NOMO-1 treated with dmso at 0.1 percent for 144 hours (cell line): ENCODE data around the gene TOP3A.

ENCODE experiments used
- DNase-seq: peaks from one replicate; lab custom pipeline; 2025; ENCODE audit not compliant: unreplicated experiment; lab: John Stamatoyannopoulos, UW

Gene TOP3A

DNA sequence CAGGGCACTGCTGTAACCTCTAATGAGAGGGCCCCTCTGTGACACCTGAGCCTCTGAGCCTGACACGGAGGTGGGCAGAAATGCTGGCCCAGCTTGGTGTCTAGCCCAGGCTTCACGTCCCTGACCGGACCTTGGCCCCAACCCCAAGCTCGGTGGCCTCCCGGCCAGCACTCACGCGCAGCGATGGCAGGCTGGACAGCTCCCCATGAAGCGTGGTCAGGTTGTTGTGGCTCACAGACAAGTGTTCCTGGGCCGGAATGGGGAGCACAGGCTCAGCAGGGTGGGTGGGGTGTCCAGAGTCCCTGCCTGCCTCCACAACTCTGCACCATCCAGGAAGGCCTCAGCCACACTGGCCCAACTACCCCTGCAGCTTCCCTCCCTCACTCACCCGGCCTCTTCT is 58.4 kb downstream of the TOP3A start:
- no peak for DNase-seq

DNA sequence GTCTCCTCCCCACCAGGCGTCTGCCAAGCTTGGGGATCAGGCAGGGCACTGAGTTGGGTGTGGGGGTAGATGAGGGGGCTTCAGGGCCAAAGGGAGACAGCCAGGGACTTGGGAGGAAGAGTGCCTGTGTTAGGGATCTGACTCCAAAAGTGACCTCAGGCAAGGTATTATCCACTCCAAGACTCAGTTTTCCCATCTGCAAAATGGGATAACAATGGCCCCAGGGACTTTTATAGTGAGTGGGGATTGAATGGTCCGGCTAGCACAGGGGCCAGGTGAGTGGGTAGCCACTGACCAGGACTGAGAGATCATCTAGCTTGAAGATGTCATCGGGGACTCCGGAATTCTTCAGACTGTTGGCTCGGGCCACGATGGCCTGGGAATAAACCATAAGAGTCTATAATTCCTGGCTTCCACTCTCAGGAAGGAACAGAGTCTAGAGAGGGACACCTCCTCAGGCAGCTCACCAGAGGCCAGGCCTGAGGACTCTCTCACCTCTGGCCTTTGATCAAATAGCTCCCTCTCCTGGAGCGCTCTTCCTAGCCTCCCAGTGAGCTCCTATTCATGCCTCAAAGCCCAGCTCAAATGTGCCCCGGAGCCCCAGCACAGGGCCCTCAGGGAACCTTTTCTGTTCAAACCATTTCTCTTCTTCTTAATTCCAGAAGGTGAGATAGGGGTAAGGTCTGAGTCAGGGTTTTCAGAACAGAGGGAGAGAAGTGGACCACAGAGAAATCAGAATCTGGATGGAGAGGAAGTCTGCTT is 59.7 kb downstream of the TOP3A start:
- no peak for DNase-seq

DNA sequence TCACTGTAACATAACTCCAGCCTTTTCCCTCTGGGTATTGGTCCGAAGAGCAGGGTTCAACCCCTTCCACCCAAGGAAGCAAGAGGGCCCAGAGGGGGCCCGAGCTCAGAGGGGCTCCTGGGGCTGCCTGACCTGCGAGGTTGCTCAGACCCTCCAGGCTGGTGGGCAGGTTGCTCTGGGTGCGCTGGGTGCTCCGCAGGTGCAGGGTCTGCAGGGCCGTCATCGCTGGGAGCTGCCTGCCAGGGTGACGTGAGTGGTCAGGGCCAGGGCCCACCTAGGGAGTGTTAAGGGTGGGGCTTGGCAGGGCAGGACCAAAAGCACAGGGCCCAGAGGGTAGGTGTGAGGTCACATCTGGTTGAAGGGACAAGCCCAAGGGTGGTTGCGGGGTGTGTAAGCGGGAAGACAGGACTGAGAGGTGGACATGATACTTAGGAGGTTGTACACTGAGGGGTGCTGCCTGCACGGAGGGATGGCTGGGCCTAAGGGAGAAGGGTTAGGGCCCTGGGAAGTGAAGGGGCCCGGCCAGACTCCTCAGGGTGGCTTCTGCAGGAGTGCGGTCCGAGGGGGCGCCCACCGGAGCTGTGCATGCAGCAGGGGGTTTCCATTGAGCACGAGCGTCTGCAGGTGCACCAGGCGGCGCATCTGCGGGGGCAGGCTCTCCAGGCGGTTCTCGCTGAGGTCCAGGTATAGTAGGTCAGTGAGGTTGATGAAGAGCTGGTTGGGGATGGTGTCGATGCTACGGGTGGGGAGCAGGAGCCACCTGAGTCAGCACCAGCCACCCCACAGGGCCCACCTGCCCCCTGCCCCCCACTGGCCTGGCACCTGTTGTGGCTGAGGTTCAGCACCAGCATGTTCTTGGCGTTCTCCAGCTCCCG is 60.6 kb downstream of the TOP3A start:
- DNase-seq: no peak

DNA sequence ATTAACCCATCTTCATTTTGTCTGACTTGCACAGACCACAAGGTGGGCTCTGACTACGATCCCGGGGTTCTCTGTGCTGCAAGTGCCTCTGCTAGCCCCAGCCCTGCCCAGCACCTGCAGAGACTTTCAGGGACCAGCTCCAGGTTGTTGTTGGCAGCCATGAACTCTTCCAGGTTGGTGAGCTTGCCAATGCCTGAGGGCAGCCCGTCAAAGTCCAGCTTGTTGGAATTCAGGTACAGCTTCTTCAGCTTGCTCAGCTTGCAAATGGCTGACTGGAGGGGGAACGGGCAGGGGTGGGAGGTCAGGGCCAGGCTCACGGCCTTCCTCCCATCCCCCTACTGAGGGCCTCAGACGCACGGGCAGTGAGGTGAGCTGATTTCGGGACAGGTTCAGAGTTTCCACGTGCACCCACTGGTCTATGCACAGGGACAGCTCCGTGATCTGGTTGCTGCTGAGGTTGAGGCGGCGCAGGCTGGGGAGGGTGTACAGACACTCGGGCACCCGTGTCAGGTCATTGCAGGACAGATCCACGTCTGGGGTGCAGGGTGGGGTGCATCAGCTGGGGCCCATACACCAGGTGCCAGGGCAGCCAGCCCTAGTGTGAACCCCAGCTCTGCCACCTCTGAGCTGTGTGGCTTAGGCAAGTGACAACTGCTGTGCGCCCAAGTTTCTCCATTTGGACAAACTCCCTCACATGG is 61.5 kb downstream of the TOP3A start:
- DNase-seq: no peak

DNA sequence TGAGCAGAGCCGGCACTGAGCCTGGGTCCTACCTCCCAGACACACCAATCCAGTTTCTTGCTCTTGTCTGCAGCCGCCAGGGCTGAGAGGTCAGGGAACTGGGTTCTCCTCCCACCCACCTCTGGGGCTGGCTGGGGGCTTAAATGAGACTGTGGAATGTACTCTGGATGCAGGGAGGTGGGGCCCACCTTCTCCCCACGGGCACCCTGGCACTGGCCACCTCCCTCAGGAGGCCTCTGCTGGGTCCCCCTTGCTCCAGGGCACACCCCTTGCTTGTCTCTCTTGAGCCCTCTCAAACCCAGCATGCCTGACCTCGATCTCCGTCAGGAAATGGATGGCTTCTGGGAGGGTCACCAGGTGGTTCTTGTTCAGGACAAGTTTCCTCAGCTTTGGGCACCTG is 62.6 kb downstream of the TOP3A start:
- DNase-seq: no peak

DNA sequence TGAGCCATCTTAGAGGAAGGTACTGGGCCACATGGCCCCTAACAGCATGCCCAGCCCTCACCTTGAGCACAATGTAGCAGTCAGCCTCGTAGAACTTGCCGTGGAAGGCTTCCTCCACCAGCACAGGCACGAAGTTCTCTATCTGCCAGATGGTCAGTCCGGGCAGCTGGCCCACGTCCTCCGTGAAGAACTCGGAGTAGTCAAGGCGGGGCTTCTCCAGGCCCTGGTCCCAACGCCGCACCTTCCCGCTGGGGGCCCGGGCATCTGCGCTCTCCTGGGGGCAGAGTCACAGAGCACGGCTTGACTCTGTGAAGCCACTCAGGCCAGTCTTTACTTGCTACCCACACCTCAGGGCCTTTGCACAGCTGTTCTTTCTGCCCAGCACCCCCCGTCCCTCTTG is 63.6 kb downstream of the TOP3A start:
- no peak for DNase-seq

DNA sequence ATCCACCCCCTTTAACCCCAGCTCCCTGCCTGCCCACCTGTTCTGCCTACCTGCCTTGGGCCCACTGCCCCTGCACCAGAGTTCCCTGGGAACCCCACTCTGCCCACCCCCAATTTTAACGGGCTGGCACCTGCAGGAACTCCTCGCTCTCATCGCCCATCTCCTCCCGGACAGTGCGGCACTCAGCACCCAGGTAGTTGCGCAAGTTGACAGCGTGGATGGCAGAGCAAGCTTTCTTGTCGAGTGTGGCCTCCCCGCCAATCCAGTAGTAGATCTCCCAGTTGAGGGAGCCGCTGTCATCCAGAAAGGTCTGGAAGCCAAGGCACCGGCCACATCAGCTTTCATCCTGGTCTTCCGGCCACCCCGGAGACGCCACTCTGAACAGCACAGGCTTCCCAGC is 64.1 kb downstream of the TOP3A start:
- no peak for DNase-seq

DNA sequence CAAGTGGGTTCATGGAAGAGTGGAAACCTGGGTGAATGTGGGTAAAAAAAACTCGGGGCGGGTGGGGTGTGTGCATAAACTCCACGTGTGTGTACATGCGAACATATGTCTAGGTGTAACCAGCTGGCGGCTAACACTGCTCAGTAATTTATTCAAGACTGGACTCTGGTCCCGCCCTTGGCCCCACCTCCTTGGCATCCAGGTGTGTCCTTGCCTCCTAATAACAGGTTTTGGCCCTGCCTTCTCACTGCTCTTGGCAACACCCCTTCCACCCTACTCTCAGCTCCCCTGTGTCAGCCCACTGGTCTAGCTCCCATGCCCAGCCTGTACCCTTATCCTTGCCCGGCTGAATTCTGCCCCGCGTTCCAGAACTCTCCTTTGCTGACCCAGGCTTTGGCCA is 64.5 kb downstream of the TOP3A start:
- DNase-seq: no peak

DNA sequence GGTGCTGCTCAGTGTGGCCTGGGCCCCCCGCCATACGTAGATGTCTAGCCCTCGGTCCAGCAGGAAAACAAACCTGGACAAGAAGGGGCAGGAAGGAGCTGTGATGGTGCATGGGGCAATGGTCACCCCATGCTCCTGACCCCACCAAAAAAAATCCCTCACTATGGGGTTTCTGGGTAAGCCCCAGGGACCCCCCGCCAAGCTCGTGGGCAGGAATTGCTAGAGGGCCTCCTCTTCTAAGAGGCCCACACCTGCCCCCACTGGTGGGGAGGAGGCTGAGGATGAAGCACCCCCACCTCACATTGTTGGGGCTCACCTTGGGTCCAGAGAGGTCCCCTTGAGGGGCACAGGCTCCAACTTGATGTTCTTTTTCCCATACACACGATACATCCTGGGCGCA is 66.0 kb downstream of the TOP3A start:
- no peak for DNase-seq

DNA sequence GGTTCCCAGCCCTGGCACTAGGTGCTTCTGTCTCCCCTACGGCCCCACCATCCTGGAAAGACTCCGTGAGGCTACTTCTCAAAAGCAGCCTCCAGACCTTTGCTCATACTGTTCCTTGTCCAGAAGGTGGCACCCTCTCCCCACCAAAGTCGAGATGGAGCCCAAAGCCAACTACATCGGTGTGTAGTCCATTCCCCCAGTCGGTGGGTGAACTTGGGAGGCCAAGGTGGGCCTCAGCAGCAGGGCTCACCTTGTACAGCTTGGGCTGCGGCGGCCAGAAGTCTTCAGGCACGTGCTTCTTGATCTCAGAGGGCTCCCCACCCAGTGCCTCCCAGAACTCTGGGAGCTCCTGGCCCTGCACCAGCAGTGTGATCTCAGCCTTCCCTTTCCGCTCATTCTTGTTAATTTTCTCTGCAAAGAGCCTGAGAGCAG is 66.5 kb downstream of the TOP3A start:
- no peak for DNase-seq

DNA sequence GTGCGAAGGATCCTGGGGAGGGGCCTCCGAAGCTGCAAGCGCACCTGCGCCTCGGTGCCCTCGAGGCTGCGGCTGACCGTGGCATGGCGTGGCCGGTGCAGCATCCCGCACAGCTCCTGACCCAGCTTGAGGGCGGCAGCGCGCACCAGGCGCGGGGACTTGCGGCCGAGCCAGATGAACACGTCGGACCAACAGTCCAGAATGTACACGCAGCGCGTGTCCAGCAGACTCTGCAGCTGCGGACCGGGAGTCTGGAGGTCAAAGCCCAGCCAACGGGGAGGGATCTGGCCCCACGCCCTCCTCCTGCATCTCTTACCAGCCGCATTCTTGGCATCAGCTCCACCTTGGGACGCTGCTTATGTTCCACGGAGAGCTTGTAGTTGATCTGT is 67.2 kb downstream of the TOP3A start:
- no peak for DNase-seq

DNA sequence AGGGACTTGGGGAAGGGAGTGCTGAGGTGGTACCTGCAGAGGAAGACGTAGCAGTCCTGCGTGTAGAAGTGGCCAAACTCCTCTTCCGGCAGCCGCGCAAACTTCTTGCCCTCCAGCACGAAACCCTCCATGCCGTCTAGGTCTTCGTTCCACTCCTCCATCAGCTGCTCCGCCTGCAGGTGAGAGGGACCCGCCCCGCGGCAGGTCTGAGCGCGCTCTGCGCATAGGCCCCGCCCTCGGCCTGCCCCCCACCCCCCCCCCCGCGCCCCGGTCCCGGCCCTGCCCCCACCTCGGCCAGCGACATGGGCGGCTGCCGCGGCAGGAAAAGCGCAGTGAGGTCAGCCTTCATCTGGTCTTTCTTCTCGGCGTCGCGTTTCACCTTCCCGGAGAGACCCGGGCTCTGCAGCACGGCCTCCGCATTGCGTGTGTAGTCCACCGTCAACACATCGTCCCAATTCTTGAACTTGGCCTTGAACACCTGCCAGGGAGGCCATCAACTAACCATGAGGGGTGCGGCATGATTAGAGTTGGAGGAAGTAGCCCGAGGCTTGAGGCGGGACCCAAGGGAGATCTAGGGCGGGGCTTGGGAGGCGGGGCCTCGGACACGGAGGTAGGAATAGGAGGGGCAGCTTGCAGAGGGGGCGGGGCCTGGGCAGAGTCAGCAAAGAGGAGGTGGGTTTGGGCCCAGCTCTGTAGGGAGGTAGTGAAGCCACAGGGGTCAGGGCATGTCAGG is 67.7 kb downstream of the TOP3A start:
- no peak for DNase-seq

DNA sequence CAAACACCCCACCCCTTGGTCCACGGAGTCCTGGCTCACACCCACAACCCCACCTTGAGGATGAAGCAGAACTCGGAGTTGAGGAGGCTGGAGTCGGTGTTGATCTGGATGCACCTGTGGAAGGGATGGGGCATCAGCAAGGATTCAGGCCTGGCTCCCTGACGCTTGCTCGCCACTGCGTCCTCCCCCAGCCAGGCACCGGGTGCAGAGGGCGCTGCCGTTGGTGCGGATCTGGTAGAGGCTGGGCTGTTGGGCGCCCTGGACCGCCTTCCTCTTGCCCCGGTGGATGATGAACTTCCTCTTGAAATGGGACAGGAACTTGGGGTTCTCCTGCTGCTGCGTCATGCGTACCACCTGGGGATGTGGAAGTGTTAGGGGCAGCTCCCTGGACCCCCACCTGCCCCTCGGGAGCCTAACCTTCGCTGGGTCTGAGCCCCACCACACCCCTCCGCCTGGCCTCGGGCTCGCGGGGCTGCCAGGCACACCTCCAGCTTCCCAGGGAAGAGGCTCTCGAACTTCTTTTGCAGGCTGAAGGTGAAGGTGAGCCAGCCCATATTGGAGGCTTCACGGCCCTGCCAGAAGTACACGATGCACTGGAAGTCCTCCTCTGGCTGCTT is 68.6 kb downstream of the TOP3A start:
- DNase-seq: no peak

DNA sequence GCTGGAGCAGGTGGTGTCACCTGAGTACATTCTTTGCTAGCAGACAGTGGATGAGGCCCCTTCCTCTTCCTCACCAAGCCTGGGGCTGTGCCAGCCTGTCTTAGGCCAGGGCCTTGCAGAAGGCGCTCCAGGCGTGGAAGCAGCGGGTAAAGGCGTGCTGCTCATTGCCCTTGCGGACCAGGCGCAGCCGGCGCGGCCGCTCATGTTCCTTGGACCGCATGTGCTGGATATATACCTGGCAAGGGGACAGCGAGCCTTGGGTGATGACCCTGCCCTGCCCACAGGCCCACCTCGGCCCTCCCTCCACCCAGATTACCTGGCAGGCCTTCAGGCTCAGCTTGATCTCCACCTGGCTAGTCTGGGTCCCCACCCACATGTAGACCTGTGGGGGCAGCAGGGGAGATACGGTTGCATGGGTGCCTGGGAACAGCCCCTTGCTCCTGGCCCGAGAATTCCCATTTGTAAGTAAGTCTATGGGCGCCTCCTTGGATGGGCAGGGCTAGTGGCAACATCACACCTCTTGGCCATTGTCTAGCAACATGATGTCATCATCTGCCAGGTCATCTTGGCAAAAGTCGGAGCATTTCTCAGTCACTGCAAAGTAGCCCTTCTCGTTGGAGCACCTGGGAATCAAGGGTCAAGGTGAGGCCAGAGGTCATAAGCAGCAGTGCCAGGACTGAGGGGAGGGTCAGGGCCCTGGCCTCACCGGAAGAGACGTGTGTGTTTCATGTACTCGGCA is 69.6 kb downstream of the TOP3A start:
- no peak for DNase-seq

DNA sequence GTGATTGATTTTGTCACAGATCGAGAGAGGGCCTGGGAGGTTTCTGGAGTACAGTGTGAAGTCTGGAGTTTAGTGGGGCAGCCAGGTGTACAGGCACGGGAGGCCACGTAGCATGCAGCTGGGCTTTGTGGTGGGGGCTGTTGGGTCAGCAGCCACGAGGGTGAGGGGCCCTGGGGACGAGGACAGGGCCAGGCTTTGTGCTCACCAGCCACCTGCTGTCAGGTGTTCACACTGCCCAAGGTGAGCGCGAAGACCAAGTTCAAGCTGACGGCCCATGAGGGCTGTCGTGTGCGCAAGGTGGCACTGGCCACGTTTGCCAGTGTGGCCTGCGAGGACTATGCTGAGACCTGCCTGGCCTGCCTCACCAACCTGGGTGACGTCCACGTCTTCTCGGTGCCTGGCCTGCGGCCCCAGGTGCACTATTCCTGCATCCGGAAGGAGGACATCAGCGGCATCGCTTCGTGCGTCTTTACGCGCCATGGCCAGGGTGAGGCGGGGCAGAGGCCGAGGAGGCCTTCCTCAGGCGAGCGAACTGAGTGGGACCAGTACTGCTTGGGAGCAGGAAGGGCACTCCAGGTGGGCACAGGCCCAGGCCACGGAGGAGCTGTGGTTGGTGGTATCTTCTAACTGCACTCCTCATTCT is 73.4 kb downstream of the TOP3A start:
- DNase-seq: no peak

DNA sequence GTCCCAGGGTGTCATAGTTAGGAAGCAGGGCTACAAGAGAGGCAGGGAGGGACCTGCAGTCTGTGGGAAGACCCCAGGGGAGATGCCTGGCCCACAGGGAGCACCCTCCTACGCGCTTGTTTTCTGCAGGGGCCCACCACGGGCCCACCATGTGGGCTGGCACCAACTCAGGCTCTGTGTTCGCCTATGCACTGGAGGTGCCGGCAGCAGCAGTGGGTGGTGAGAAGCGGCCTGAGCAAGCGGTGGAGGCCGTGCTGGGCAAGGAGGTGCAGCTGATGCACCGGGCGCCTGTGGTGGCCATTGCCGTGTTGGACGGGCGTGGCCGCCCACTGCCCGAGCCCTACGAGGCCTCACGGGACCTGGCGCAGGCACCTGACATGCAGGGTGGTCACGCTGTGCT is 74.3 kb downstream of the TOP3A start:
- DNase-seq: no peak

DNA sequence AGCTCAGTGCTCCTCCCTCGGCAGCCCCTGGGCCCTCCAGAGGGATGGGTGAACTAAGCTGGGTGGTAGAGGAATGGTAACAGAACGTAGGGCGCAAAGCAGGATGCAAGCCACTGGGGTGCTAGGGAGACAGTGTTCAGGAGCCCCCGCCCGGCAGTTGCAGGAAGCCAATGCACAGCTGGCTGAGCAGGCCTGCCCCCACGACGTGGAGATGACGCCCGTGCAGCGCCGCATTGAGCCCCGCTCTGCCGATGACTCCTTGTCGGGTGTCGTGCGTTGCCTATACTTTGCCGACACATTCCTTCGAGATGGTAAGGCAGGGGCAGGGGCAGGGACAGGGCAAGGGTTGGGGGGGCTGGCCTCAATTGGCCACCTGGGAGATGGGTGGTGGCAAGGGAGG is 76.5 kb downstream of the TOP3A start:
- DNase-seq: no peak

DNA sequence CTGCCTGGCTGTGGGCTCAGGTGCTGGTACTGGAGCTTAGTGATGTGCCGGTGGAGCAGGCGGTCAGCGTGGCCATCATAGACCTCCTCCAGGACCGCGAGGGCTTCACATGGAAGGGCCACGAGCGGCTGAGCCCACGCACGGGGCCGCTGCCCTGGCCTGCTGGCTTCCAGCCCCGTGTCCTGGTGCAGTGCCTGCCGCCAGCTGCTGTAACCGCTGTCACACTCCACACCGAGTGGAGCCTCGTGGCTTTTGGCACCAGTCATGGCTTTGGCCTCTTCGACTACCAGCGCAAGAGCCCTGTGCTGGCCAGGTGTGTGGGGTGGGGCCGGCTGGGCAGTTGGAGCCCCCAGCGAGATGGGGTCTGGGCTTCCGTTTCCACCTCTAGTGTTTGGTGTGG is 77.3 kb downstream of the TOP3A start:
- no peak for DNase-seq

DNA sequence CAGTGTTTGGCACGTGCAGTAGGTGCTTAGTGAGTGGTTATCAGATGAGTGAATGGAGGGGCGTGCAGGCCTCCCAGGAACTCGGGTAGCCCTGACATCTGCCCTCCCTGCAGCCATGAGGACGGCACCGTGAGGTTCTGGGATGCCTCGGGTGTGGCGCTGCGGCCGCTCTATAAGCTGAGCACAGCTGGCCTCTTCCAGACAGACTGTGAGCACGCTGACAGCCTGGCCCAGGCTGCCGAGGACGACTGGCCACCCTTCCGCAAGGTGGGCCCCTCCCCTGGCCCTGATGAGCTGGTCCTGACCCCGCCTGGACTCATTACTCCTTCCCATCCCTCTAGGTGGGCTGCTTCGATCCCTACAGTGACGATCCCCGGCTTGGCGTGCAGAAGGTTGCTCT is 78.3 kb downstream of the TOP3A start:
- DNase-seq: no peak
